ENCODE measurements around the gene ZNF426.

The ZNF426 gene

DNA sequence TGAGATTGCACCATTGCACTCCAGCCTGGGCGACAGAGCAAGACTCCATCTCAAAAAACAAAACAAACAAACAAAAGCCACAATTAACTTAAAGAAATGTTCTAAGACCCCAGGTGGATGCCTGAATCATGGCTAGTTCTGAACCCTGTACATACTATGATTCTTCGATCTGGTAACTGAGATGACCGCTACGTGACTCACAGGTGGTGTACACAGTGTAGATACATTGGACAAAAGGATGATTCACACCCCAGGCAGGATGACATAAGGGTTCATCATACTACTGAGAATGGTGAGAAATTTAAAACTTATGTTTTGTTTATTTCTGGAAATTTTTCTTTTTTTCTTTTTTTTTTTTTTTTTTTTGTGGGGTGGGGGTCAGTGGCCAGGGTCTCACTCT lies 6.5 kb downstream of the ZNF426 start:
- no peaks in the 10 kb centered on the region for H3K27me3 ChIP-seq (ENCODE audit: insufficient read depth, low read depth)
- no peak overlapping the region for H3K9ac ChIP-seq
- no peaks in the 10 kb centered on the region for H4K20me1 ChIP-seq (ENCODE audit: insufficient read depth)
- H3K4me2 ChIP-seq, result no peak overlapping the region
- H3K79me2 ChIP-seq (ENCODE audit: insufficient read depth, low read depth), result no peaks in the 10 kb centered on the region
- no peaks in the 10 kb centered on the region for H3K4me1 ChIP-seq (ENCODE audit: low read depth, poor library complexity, severe bottlenecking)
- H2AFZ ChIP-seq (ENCODE audit: low read depth), result no peak overlapping the region
- TF ChIP-seq, protein P1, sequence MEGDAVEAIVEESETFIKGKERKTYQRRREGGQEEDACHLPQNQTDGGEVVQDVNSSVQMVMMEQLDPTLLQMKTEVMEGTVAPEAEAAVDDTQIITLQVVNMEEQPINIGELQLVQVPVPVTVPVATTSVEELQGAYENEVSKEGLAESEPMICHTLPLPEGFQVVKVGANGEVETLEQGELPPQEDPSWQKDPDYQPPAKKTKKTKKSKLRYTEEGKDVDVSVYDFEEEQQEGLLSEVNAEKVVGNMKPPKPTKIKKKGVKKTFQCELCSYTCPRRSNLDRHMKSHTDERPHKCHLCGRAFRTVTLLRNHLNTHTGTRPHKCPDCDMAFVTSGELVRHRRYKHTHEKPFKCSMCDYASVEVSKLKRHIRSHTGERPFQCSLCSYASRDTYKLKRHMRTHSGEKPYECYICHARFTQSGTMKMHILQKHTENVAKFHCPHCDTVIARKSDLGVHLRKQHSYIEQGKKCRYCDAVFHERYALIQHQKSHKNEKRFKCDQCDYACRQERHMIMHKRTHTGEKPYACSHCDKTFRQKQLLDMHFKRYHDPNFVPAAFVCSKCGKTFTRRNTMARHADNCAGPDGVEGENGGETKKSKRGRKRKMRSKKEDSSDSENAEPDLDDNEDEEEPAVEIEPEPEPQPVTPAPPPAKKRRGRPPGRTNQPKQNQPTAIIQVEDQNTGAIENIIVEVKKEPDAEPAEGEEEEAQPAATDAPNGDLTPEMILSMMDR (conservative IDR thresholded peaks at IDR 0.05; ENCODE audit: low read depth, low read length), result no peak
- no peak overlapping the region for H3K4me3 ChIP-seq (IDR thresholded peaks at IDR 0.05; ENCODE audit: insufficient read depth, low read depth, low read length)
- H3K36me3 ChIP-seq (ENCODE audit: insufficient read depth), result no peaks in the 10 kb centered on the region
- no peak overlapping the region for H3K27ac ChIP-seq

DNA sequence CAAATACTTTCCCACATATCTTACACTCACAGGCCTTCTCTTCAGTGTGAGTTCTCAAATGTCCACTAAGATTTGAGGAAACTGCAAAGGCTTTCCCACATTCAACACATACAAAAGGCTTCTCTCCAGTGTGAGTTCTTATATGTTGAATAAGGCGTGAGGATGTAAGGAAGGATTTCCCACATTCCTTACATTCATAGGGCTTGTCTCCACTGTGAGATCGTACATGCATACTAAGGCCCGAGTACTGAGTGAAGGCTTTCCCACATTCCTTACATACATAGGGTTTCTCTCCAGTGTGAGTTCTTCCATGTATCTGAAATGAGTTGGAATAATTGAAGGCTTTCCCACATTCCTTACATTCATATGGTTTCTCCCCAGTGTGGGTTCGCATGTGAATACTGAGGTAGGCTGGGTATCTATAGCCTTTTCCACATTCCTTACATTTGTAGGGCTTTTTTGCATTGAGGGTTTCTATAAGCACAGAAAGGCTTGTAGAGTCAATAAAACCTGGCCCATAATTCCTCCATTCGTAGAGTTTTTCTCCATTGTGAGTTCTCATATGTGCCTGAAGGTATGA lies 9.6 kb downstream of the ZNF426 start:
- H3K27ac ChIP-seq, result no peak overlapping the region
- no peaks in the 10 kb centered on the region for H4K20me1 ChIP-seq (ENCODE audit: insufficient read depth)
- no peaks in the 10 kb centered on the region for H3K4me1 ChIP-seq (ENCODE audit: low read depth, poor library complexity, severe bottlenecking)
- no peak overlapping the region for H3K4me3 ChIP-seq (IDR thresholded peaks at IDR 0.05; ENCODE audit: insufficient read depth, low read depth, low read length)
- H3K27me3 ChIP-seq (ENCODE audit: insufficient read depth, low read depth), result no peaks in the 10 kb centered on the region
- H2AFZ ChIP-seq (ENCODE audit: low read depth), result no peak overlapping the region
- no peaks in the 10 kb centered on the region for H3K79me2 ChIP-seq (ENCODE audit: insufficient read depth, low read depth)
- TF ChIP-seq, protein P1 (conservative IDR thresholded peaks at IDR 0.05; ENCODE audit: low read depth, low read length), result no peak
- H3K36me3 ChIP-seq (ENCODE audit: insufficient read depth), result no peaks in the 10 kb centered on the region
- no peak overlapping the region for H3K4me2 ChIP-seq
- H3K9ac ChIP-seq, result no peak overlapping the region

DNA sequence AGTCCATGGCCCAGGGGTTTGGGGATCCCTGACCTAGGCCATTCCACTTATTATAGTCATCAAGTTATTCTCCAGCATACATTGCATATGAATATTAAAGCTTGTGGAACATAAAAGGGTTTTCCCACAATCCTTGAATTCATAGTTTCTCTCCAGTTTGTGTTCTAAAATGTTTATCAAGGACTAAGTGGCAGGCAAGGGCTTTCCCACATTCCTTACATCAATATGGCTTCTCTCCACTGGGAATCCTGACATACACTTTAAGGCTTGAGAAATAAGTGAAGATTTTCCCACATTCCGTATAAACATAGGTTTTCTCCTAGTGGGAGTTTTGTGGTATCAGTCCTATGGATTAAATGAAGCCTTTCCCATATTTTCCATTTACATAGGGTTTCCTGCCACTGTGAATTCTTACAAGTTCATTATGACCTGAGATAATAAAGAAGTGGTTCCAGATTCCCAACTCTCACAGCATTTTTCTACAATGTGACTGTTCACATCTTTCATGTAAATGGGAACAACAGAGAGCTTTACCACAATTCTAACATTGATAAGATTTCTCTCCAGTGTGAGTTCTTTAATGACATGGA lies 14.5 kb downstream of the ZNF426 start:
- Histone ChIP-seq H3K27me3 (ENCODE audit: insufficient read depth, low read depth) (no peaks in the 10 kb centered on the region), H3K4me2 (no peak overlapping the region), H3K9ac (no peak overlapping the region), H4K20me1 (ENCODE audit: insufficient read depth) (no peaks in the 10 kb centered on the region), H2AFZ (ENCODE audit: low read depth) (no peak overlapping the region), H3K4me3 (IDR thresholded peaks at IDR 0.05; ENCODE audit: insufficient read depth, low read depth, low read length) (no peak overlapping the region), H3K4me1 (ENCODE audit: low read depth, poor library complexity, severe bottlenecking) (no peaks in the 10 kb centered on the region), H3K36me3 (ENCODE audit: insufficient read depth) (no peaks in the 10 kb centered on the region), H3K27ac (no peak overlapping the region), H3K79me2 (ENCODE audit: insufficient read depth, low read depth) (no peaks in the 10 kb centered on the region)
- TF ChIP-seq, protein P1 (conservative IDR thresholded peaks at IDR 0.05; ENCODE audit: low read depth, low read length), result no peak

DNA sequence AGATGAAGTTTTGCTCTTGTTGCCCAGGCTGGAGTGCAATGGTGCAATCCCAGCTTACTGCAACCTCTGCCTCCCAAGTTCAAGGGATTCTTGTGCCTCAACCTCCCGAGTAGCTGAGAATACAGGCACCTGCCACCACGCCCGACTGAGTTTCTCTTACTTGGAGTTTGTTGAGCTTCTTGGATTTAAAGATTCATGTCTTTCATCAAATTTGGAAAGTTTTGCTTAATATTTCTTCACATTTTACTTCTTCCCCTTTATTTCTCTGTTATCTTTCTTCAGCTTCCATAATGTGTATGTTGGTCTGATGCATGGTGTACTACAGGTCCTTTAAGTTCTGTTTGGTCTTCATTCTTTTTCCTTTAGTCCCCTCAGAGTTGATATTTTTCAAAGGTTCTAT lies 31.2 kb downstream of the ZNF426 start:
- H3K4me1 ChIP-seq (ENCODE audit: low read depth, poor library complexity, severe bottlenecking), result no peaks in the 10 kb centered on the region
- H3K9ac ChIP-seq, result no peak overlapping the region
- H4K20me1 ChIP-seq (ENCODE audit: insufficient read depth), result no peaks in the 10 kb centered on the region
- H3K36me3 ChIP-seq (ENCODE audit: insufficient read depth), result no peaks in the 10 kb centered on the region
- H3K4me2 ChIP-seq, result no peak overlapping the region
- H3K27me3 ChIP-seq (ENCODE audit: insufficient read depth, low read depth), result no peaks in the 10 kb centered on the region
- TF ChIP-seq, protein P1 (conservative IDR thresholded peaks at IDR 0.05; ENCODE audit: low read depth, low read length), result no peak
- H3K27ac ChIP-seq, result no peak overlapping the region
- no peak overlapping the region for H3K4me3 ChIP-seq (IDR thresholded peaks at IDR 0.05; ENCODE audit: insufficient read depth, low read depth, low read length)
- no peak overlapping the region for H2AFZ ChIP-seq (ENCODE audit: low read depth)
- no peaks in the 10 kb centered on the region for H3K79me2 ChIP-seq (ENCODE audit: insufficient read depth, low read depth)

Measured in KMS-11 (cell line).